ENCODE measurements around the gene MUC6. TPM values are rescaled to one million over a fixed set of nuclear protein-coding genes. Genes with fewer than 3 reads are reported as not detected.

Gene MUC6
- total and polyA plus RNA-seq, 10 of the 15 experiments (the other 5 are each of a cell fraction or from before 2014, with no cell fraction given) = 0.03 TPM; not detected in 8

DNA sequence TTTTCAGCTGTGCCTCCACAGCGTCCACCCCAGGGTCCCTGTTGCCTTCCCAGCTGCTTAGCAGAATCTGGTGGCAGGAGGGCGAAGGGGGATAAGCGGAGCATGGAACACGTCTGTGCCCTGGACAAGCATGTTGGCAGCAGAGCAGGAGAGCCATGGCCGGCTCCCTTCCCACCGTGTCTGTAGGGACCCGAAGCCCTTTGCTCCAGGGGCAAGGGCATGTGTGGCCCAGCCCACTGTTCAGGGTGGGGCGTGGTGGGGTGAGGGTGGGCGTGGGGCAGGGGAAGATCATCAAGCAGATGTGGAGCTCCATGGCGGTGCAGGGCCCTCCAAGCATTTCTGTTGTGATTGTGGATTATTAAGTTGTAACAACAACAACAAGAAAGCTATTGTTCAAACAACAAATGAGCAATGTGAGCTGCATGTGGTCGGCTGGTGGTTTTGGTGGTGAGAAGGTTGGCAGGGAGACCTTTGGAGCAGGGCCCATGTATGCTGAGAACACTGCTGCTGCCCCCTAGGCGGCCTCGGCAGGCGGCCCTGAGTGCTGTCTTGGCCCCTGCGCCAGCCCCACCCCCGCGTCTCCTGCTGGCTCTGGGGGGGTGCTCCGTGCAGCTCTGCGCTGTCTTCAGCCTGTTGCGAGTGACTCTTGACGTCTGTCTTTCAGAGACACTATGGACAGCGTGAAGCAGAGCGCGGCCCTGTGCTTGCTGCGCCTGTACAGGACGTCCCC is 59.9 kb downstream of the MUC6 start:
- ChIA-PET POLR2A (no interaction called here), RAD21 (ENCODE audit: unreplicated experiment) (interaction anchor here (0.6 kb wide), 1 partner anchor 345 kb away, joined by 3 read pairs; no protein-coding TSS in a partner anchor), SMC1A (ENCODE audit: uncharacterized antibody, unreplicated experiment) (no interaction called here), CTCF (no interaction called here)
- Histone ChIP-seq H3K36me3 (ENCODE audit: control insufficient read depth in 2 of 2, insufficient read depth in 2 of 2, low read length in 1 of 2) (peaks cover 6 to 18% of the 10 kb centered on the region in 2 experiments), H4K20me1 (ENCODE audit: control insufficient read depth, insufficient read depth) (no peaks in the 10 kb centered on the region), H3K79me2 (ENCODE audit: control insufficient read depth, insufficient read depth, low read length) (no peaks in the 10 kb centered on the region), H3K9me3 (replicated peaks; ENCODE audit: control insufficient read depth, insufficient read depth, low read length) (no peaks in the 10 kb centered on the region), H3K4me1 (ENCODE audit: control insufficient read depth, insufficient read depth, low read length) (no peaks in the 10 kb centered on the region), H3K4me3 (no peak overlapping the region), H3K9ac (ENCODE audit: control insufficient read depth, insufficient read depth, low read length) (no peak overlapping the region), H3K27ac (ENCODE audit: control insufficient read depth, insufficient read depth) (no peak overlapping the region), H2AFZ (ENCODE audit: control insufficient read depth, low read depth, low read length) (no peak overlapping the region), H3K27me3 (replicated peaks in 1 of 2; ENCODE audit: control insufficient read depth in 2 of 2, insufficient read depth in 2 of 2, low read length in 1 of 2) (no peaks in the 10 kb centered on the region), H3K4me2 (ENCODE audit: control insufficient read depth, insufficient read depth) (no peak overlapping the region)
- in situ Hi-C loops (cut with MboI) = no loop called here
- intact Hi-C loops (cut with micrococcal nuclease; ENCODE audit: unreplicated experiment) = no loop called here
- DNase-seq (ENCODE audit: low read depth, low spot score) (no peak), ATAC-seq (no peak), FAIRE-seq (no peak)
- BruUV-seq (replicated peaks) = no TSS peak
- TF ChIP-seq RAD51 (IDR thresholded peaks at IDR 0.05) = no peak
- TF ChIP-seq HCFC1 (IDR thresholded peaks at IDR 0.05; ENCODE audit: low read length) = no peak
- TF ChIP-seq PAX8 (IDR thresholded peaks at IDR 0.05) = no peak
- no peak for TF ChIP-seq TCF7 (IDR thresholded peaks at IDR 0.05; ENCODE audit: borderline replicate concordance)
- TF ChIP-seq SREBF2 (IDR thresholded peaks at IDR 0.05; ENCODE audit: low read length) = no peak
- no peak for TF ChIP-seq CBFB (IDR thresholded peaks at IDR 0.05; ENCODE audit: low read depth)
- no peak for TF ChIP-seq TCF3 (IDR thresholded peaks at IDR 0.05; ENCODE audit: borderline replicate concordance, insufficient read depth, low read depth, low read length)
- TF ChIP-seq MTA2 (IDR thresholded peaks at IDR 0.05; ENCODE audit: low read depth) = no peak
- no peak for TF ChIP-seq NR2F1 (conservative IDR thresholded peaks at IDR 0.05)
- no peak for TF ChIP-seq CHD1 (IDR thresholded peaks at IDR 0.05; ENCODE audit: low read depth, low read length)
- TF ChIP-seq, protein P1, sequence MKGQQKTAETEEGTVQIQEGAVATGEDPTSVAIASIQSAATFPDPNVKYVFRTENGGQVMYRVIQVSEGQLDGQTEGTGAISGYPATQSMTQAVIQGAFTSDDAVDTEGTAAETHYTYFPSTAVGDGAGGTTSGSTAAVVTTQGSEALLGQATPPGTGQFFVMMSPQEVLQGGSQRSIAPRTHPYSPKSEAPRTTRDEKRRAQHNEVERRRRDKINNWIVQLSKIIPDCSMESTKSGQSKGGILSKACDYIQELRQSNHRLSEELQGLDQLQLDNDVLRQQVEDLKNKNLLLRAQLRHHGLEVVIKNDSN (IDR thresholded peaks at IDR 0.05; ENCODE audit: borderline replicate concordance, extremely low read length, insufficient read depth, low read depth, low read length) = no peak
- TF ChIP-seq SRF (IDR thresholded peaks at IDR 0.05; ENCODE audit: low read depth in 2 of 2, low read length in 2 of 2) = no peak
- TF ChIP-seq ZNF217 (IDR thresholded peaks at IDR 0.05) = no peak
- TF ChIP-seq BHLHE40 (IDR thresholded peaks at IDR 0.05; ENCODE audit: borderline replicate concordance in 1 of 2, low read depth in 2 of 2, low read length in 1 of 2) = no peak
- TF ChIP-seq JUND (IDR thresholded peaks at IDR 0.05; ENCODE audit: low read depth, low read length) = no peak
- no peak for TF ChIP-seq KDM1A (IDR thresholded peaks at IDR 0.05; ENCODE audit: borderline replicate concordance)
- TF ChIP-seq, protein P2, sequence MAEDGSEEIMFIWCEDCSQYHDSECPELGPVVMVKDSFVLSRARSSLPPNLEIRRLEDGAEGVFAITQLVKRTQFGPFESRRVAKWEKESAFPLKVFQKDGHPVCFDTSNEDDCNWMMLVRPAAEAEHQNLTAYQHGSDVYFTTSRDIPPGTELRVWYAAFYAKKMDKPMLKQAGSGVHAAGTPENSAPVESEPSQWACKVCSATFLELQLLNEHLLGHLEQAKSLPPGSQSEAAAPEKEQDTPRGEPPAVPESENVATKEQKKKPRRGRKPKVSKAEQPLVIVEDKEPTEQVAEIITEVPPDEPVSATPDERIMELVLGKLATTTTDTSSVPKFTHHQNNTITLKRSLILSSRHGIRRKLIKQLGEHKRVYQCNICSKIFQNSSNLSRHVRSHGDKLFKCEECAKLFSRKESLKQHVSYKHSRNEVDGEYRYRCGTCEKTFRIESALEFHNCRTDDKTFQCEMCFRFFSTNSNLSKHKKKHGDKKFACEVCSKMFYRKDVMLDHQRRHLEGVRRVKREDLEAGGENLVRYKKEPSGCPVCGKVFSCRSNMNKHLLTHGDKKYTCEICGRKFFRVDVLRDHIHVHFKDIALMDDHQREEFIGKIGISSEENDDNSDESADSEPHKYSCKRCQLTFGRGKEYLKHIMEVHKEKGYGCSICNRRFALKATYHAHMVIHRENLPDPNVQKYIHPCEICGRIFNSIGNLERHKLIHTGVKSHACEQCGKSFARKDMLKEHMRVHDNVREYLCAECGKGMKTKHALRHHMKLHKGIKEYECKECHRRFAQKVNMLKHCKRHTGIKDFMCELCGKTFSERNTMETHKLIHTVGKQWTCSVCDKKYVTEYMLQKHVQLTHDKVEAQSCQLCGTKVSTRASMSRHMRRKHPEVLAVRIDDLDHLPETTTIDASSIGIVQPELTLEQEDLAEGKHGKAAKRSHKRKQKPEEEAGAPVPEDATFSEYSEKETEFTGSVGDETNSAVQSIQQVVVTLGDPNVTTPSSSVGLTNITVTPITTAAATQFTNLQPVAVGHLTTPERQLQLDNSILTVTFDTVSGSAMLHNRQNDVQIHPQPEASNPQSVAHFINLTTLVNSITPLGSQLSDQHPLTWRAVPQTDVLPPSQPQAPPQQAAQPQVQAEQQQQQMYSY (CRISPR knock-in tag; IDR thresholded peaks at IDR 0.05) = no peak
- TF ChIP-seq HDAC6 (IDR thresholded peaks at IDR 0.05; ENCODE audit: unreplicated experiment) = no peak
- WGBS (ENCODE audit: insufficient coverage, insufficient replicate concordance, low lambda C conversion rate, missing lambda C conversion rate) = 89% methylated on average over 25 of the region's 26 CpGs
